Activated T-cell treated with anti-CD3 and anti-CD28 coated beads, Interleukin-2, amount 50 U/mL, for 4 hours (primary cell): Measurements from ENCODE around the gene IL1RAP. TPM values are rescaled to one million over a fixed set of nuclear protein-coding genes. Genes with fewer than 3 reads are reported as not detected.

Experiments used
- ATAC-seq, 2 donors: fragments of 200-7000 bp; cut with Tn5 transposase; one replicate each; pipeline ENCODE4 v1.10.0; 2021
- DNase-seq: peaks from one replicate; pipeline ENCODE4 v3.0.0-alpha.2; 2020
- H3K27me3 Mint-ChIP-seq: one replicate; pipeline ENCODE4 v1.8.0; 2021; ENCODE audit warnings: low read depth, mixed read lengths
- H3K36me3 Mint-ChIP-seq: one replicate; pipeline ENCODE4 v1.8.0; 2022; ENCODE audit warnings: mixed read lengths; ENCODE audit not compliant: insufficient read depth
- H3K4me1 Mint-ChIP-seq: one replicate; pipeline ENCODE4 v1.8.0; 2021; ENCODE audit warnings: low read depth, mixed read lengths
- H3K4me3 Mint-ChIP-seq: one replicate; pipeline ENCODE4 v1.8.0; 2021; ENCODE audit warnings: mild to moderate bottlenecking, moderate library complexity, mixed read lengths
- H3K9me3 Mint-ChIP-seq: one replicate; pipeline ENCODE4 v1.8.0; 2021; ENCODE audit warnings: mixed read lengths
- total RNA-seq, 3 donors: library from RNA; stranded (reverse); gene quantifications; one replicate each; pipeline ENCODE4 v1.2.1, GENCODE V29; 2021

Gene IL1RAP
- total RNA-seq, 3 donors from 2014 or later, result 10.2 to 15.3 (median 13.8) TPM

GRCh38 chr3:190588570-190588969, 74.7 kb downstream of the IL1RAP start:
- Mint-ChIP-seq H3K9me3 (no peaks in the 10 kb centered on the region), H3K27me3 (no peaks in the 10 kb centered on the region), H3K4me3 (no peak overlapping the region), H3K4me1 (peaks cover 31% of the 10 kb centered on the region), H3K36me3 (peaks cover 18% of the 10 kb centered on the region)
- DNase-seq (no peak), ATAC-seq (no peak)

GRCh38 chr3:190589326-190589725, 75.4 kb downstream of the IL1RAP start:
- Mint-ChIP-seq H3K36me3 (peaks cover 18% of the 10 kb centered on the region), H3K9me3 (no peaks in the 10 kb centered on the region), H3K4me3 (no peak overlapping the region), H3K4me1 (peaks cover 34% of the 10 kb centered on the region), H3K27me3 (no peaks in the 10 kb centered on the region)
- ATAC-seq (no peak), DNase-seq (no peak)

GRCh38 chr3:190591080-190591479, 77.2 kb downstream of the IL1RAP start:
- no peak for DNase-seq
- no peaks in the 10 kb centered on the region for H3K27me3 Mint-ChIP-seq
- H3K4me1 Mint-ChIP-seq, result peaks cover 27% of the 10 kb centered on the region
- H3K4me3 Mint-ChIP-seq, result no peak overlapping the region
- peaks cover 20% of the 10 kb centered on the region for H3K36me3 Mint-ChIP-seq
- ATAC-seq, result no peak
- H3K9me3 Mint-ChIP-seq, result no peaks in the 10 kb centered on the region

DNA sequence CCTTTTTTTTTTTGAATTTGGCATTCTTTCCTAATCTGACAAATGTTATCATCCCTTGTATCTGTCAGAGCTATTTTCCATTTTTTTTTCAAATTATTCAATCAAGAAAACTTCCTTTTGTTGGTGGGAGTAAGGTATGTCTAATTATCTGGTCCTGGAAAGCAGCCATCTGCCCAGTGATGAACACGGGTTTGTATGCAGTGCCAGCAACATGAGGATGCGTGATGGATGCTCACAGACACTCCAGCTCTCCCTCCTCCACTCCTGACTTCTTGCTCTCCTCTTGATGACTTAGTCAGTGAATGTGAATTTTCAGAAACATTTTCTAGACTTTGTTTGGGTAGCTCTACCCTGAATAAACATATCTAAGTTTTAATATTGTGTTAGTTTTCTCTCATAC, 79.2 kb downstream of the IL1RAP start:
- DNase-seq (no peak), ATAC-seq (no peak)
- Mint-ChIP-seq H3K27me3 (no peaks in the 10 kb centered on the region), H3K4me3 (no peak overlapping the region), H3K9me3 (peaks cover 5% of the 10 kb centered on the region), H3K36me3 (peaks cover 22% of the 10 kb centered on the region), H3K4me1 (peaks cover 10% of the 10 kb centered on the region)

- peaks cover 8% of the 10 kb centered on the region for H3K4me1 Mint-ChIP-seq
- ATAC-seq (no peak), DNase-seq (no peak)
- H3K27me3 Mint-ChIP-seq, result no peaks in the 10 kb centered on the region
- H3K9me3 Mint-ChIP-seq, result peaks cover 9% of the 10 kb centered on the region
- peaks cover 23% of the 10 kb centered on the region for H3K36me3 Mint-ChIP-seq
- H3K4me3 Mint-ChIP-seq, result no peak overlapping the region
Measured at GRCh38 chr3:190594171-190594570, 80.3 kb downstream of the IL1RAP start.

GRCh38 chr3:190595179-190595795, 81.4 kb downstream of the IL1RAP start:
- no peak overlapping the region for H3K4me3 Mint-ChIP-seq
- peaks cover 9% of the 10 kb centered on the region for H3K9me3 Mint-ChIP-seq
- no peaks in the 10 kb centered on the region for H3K27me3 Mint-ChIP-seq
- H3K36me3 Mint-ChIP-seq, result peaks cover 21% of the 10 kb centered on the region
- peaks cover 8% of the 10 kb centered on the region for H3K4me1 Mint-ChIP-seq
- ATAC-seq (no peak), DNase-seq (no peak)

- H3K4me1 Mint-ChIP-seq, result peaks cover 8% of the 10 kb centered on the region
- no peaks in the 10 kb centered on the region for H3K27me3 Mint-ChIP-seq
- DNase-seq (no peak), ATAC-seq (no peak)
- H3K4me3 Mint-ChIP-seq, result no peak overlapping the region
- peaks cover 9% of the 10 kb centered on the region for H3K9me3 Mint-ChIP-seq
- peaks cover 24% of the 10 kb centered on the region for H3K36me3 Mint-ChIP-seq
Measured at GRCh38 chr3:190595807-190596206, 81.9 kb downstream of the IL1RAP start.

DNA sequence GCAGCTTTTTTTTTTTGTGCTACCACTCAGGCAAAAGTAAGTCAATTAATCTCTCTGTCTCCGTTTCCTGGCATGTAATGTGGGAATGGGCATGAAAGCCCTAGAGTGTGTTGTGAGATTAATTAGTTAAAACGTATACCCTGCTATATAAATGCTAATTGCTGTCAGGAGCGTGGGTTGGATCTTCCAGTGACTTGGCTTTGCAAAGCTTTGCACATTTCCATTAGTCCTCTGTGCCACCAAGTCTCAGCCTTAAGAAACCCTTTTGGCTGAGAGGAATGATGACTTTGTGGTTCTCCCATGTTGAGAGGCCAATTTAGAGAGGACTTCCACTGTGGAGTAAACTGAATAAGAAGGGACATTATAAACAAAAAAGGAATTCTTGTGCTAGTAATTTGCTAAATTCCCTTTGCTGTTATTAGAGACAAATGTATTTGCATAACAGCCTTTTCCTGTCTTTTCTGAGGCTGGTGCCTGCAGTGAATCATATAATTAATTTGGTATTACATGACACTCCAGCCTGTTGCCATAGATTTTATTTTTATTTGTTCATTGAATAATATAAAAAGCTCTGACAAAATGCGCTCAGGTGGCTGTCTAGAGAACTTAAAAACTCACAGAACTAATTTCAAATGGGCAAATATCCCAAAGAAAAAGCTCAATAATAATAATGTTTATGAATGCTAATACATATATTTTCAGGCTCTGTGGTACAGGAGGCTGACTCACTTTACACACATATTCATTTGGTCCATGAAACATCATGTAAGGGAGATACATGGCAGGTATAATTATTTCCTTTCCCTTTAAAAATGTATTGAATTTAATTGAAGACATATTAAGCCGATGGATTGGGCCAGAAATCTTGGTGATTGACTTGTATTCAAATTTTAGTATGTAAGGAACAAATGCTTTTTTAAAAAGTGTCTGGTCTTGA, 82.7 kb downstream of the IL1RAP start:
- ATAC-seq, result no peak
- DNase-seq, result no peak
- peaks cover 9% of the 10 kb centered on the region for H3K9me3 Mint-ChIP-seq
- H3K4me1 Mint-ChIP-seq, result peaks cover 8% of the 10 kb centered on the region
- no peak overlapping the region for H3K4me3 Mint-ChIP-seq
- H3K27me3 Mint-ChIP-seq, result no peaks in the 10 kb centered on the region
- peaks cover 21% of the 10 kb centered on the region for H3K36me3 Mint-ChIP-seq

DNA sequence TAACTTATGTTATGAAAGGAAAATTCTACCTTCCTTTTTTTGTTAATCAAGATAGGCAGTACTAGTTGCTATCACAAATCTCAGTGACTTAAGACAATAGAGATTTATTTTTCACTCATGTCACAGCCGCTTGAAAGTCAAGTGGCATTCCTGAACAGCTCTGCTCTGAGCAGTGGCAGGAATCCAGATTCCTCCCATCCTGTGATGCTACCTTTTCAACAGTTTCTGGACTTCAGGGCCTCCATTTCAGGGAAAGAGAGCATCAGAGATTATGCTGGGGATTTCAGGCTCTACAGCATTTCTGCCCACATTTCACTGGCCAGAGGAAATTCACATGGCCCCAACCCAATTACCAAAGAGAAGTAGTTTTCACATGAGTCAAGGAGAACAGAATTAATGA, 83.4 kb downstream of the IL1RAP start:
- no peak for DNase-seq
- peaks cover 8% of the 10 kb centered on the region for H3K4me1 Mint-ChIP-seq
- H3K36me3 Mint-ChIP-seq, result peaks cover 21% of the 10 kb centered on the region
- no peak overlapping the region for H3K4me3 Mint-ChIP-seq
- no peaks in the 10 kb centered on the region for H3K27me3 Mint-ChIP-seq
- ATAC-seq, result no peak
- H3K9me3 Mint-ChIP-seq, result peaks cover 9% of the 10 kb centered on the region

DNA sequence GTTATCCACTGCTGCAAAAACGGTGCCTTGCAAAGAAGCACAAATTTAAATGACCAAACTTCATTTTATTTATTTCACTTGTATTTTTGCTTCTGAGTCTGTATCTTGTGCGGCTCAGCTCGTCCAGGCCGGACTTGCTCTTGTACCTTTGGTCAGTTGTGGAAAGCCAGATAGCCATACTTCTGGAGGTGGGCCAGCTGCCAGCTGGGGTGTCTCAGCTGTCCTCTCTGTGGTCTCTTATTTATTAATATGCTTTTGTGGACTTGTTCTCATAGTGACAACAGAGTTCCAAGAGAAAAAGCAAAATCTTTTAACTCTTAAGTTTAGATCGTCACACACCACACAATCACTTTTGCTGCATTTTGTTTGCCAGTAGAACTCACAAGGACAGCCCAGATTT, 87.7 kb downstream of the IL1RAP start:
- Mint-ChIP-seq H3K9me3 (peaks cover 12% of the 10 kb centered on the region), H3K4me1 (peaks cover 2% of the 10 kb centered on the region), H3K27me3 (no peaks in the 10 kb centered on the region), H3K36me3 (peaks cover 43% of the 10 kb centered on the region), H3K4me3 (no peak overlapping the region)
- DNase-seq (no peak), ATAC-seq (no peak)

- Mint-ChIP-seq H3K4me1 (no peaks in the 10 kb centered on the region), H3K9me3 (peaks cover 3% of the 10 kb centered on the region), H3K27me3 (no peaks in the 10 kb centered on the region), H3K4me3 (no peak overlapping the region), H3K36me3 (peaks cover 43% of the 10 kb centered on the region)
- DNase-seq (no peak), ATAC-seq (no peak)
Measured at GRCh38 chr3:190605385-190605784, 91.5 kb downstream of the IL1RAP start.

DNA sequence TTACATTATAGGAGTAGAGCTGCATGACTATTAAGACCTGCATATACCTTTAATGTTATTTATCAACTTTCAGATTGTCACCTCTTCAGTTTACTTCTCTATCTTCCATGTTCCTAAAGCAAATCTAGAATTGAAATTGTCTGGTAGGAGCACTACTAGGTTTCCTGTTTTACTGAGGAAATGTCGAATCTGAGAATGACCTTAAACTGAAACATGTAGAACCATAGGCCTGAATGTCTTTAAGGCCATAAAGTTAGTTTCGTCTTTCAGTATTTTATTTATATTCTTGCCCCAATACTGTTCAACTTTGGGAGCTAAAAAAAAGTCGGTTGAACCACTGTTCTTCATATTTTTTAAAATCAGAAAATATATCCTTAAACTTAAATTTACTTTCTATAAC, 92.7 kb downstream of the IL1RAP start:
- H3K4me1 Mint-ChIP-seq, result no peaks in the 10 kb centered on the region
- H3K27me3 Mint-ChIP-seq, result no peaks in the 10 kb centered on the region
- peaks cover 43% of the 10 kb centered on the region for H3K36me3 Mint-ChIP-seq
- peaks cover 3% of the 10 kb centered on the region for H3K9me3 Mint-ChIP-seq
- DNase-seq (no peak), ATAC-seq (no peak)
- H3K4me3 Mint-ChIP-seq, result no peak overlapping the region

DNA sequence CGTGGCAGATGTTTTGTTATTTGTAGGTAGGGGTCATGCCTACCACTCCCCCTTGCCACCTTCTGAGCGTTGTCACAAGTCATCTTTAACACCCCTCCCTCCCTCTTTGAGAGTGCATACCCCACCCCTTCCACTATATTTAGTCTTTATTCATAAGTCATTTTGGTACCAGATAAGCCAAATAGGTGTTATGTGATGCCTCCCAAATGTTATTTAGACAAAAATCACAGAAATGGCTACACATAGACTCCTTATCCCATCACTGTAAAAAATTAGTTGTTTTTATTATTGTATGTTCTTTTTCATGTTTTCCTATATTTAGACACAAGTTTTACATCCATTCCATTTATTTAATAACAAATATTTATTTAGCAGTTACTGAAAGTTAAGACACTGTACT, 93.1 kb downstream of the IL1RAP start:
- ATAC-seq (no peak), DNase-seq (no peak)
- no peaks in the 10 kb centered on the region for H3K4me1 Mint-ChIP-seq
- peaks cover 3% of the 10 kb centered on the region for H3K9me3 Mint-ChIP-seq
- no peaks in the 10 kb centered on the region for H3K27me3 Mint-ChIP-seq
- no peak overlapping the region for H3K4me3 Mint-ChIP-seq
- H3K36me3 Mint-ChIP-seq, result peaks cover 43% of the 10 kb centered on the region

DNA sequence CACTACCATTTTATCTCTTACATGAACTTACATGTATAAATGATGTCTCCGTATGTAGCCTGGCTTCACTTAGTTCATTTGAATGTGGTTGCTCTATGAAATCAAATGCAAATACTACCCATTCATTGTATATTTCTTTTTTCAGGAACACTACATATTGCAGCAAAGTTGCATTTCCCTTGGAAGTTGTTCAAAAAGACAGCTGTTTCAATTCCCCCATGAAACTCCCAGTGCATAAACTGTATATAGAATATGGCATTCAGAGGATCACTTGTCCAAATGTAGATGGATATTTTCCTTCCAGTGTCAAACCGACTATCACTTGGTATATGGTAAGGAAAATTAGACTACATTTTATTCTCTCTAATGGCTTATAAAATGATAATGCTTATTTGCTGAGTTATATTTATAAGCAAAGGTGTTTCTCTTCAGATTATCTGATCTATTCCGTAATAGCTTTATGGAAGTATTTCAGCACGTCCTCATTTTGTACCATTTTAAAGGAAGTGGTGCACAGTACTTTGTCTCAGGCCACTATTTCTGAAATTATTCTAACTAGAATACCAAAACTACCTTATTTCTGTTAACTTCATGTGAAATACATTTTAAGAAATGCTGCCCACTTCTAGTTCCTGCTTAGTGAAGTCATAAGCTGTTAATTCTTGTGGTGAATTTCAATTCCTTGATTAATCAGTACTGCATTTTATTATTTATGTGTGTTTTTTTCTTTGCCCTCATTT, 95.1 kb downstream of the IL1RAP start:
- peaks cover 3% of the 10 kb centered on the region for H3K9me3 Mint-ChIP-seq
- no peak for DNase-seq
- H3K27me3 Mint-ChIP-seq, result no peaks in the 10 kb centered on the region
- peaks cover 40% of the 10 kb centered on the region for H3K36me3 Mint-ChIP-seq
- no peak overlapping the region for H3K4me3 Mint-ChIP-seq
- no peak for ATAC-seq
- no peaks in the 10 kb centered on the region for H3K4me1 Mint-ChIP-seq
